T-cell (primary cell): ENCODE data around the gene PLXDC1. TPM values are rescaled to one million over a fixed set of nuclear protein-coding genes. Genes with fewer than 3 reads are reported as not detected.
"Not testable (repeated sequence)": the region's sequence is repeated elsewhere in the genome, so short reads cannot be mapped to it uniquely, and the experiment has no call there.

Experiments used
- ATAC-seq, 4 experiments: fragments of 200-7000 bp in 3 of 4; fragments of 150-1000 bp in 1 of 4; cut with Tn5 transposase; replicated peaks in 1 of 4; 1 replicate in 3 of 4; 2 replicates in 1 of 4; pipeline ENCODE4 v1.10.0; 2021; ENCODE audit warnings: moderate library complexity in 3 of 4, mild to moderate bottlenecking in 2 of 4, moderate number of reproducible peaks in 1 of 4
- CTCF ChIA-PET, 2 donors: fragments of 300-600 bp; sonication (Branson Sonifier 250); formaldehyde crosslinking; loops; one replicate each; lab custom pipeline; 2022; ENCODE audit warnings: antibody characterized with exemption in 2 of 2; lab: Charles Lee
- POLR2A ChIA-PET, 2 donors: fragments of 300-600 bp; sonication (Branson Sonifier 250); formaldehyde crosslinking; loops; one replicate each; lab custom pipeline; 2022; ENCODE audit warnings: antibody characterized with exemption in 2 of 2; lab: Charles Lee
- DNase-seq, 35 experiments: peaks; one replicate each; pipeline versions ENCODE4 v3.0.0 to v3.0.0-alpha.2; 2013 to 2023
- H3K27ac ChIP-seq: one replicate; pipeline ENCODE4 v1.5.1; 2013; ENCODE audit warnings: low read length
- H3K27me3 ChIP-seq, 2 experiments: replicated peaks in 1 of 2; 1 replicate in 1 of 2; 2 replicates in 1 of 2; pipeline versions ENCODE4 v1.6.1 to v1.7.0; 2013; ENCODE audit warnings: low read length in 1 of 2, mixed read lengths in 1 of 2; ENCODE audit not compliant: control insufficient read depth in 2 of 2, insufficient read depth in 2 of 2; ENCODE audit errors: extremely low read depth in 1 of 2
- H3K36me3 ChIP-seq, 2 donors: 1 replicate in 1 of 2; 2 replicates in 1 of 2; pipeline versions ENCODE4 v1.6.1 to v1.7.0; 2013; ENCODE audit warnings: low read length in 1 of 2; ENCODE audit not compliant: control insufficient read depth in 2 of 2, insufficient read depth in 1 of 2; ENCODE audit errors: extremely low read depth in 1 of 2
- H3K4me1 ChIP-seq, 2 experiments: 1 replicate in 1 of 2; 2 replicates in 1 of 2; pipeline versions ENCODE4 v1.6.1 to v1.7.0; 2013; ENCODE audit warnings: low read length in 2 of 2, mixed read lengths in 1 of 2; ENCODE audit not compliant: insufficient read depth in 2 of 2, control insufficient read depth in 1 of 2; ENCODE audit errors: extremely low read depth in 1 of 2
- H3K4me3 ChIP-seq, 2 donors: 1 replicate in 1 of 2; 2 replicates in 1 of 2; pipeline versions ENCODE4 v1.5.1 to v1.7.0; 2013; ENCODE audit warnings: mild to moderate bottlenecking in 2 of 2, low read length in 1 of 2, moderate library complexity in 1 of 2; ENCODE audit not compliant: control insufficient read depth in 1 of 2; ENCODE audit errors: extremely low read depth in 1 of 2
- H3K9me3 ChIP-seq: 2 replicates; pipeline ENCODE4 v1.7.0; 2013
- H3K27ac Mint-ChIP-seq, 2 donors: one replicate each; pipeline ENCODE4 v1.8.0; 2020 to 2021; ENCODE audit warnings: mild to moderate bottlenecking in 2 of 2, mixed read lengths in 2 of 2
- H3K27me3 Mint-ChIP-seq, 2 donors: one replicate each; pipeline ENCODE4 v1.8.0; 2021 to 2022; ENCODE audit warnings: mixed read lengths in 2 of 2
- H3K36me3 Mint-ChIP-seq: one replicate; pipeline ENCODE4 v1.8.0; 2021; ENCODE audit warnings: mixed read lengths
- H3K4me1 Mint-ChIP-seq, 3 donors: one replicate each; pipeline ENCODE4 v1.8.0; 2020 to 2022; ENCODE audit warnings: mixed read lengths in 3 of 3, mild to moderate bottlenecking in 1 of 3
- H3K4me3 Mint-ChIP-seq, 3 donors: one replicate each; pipeline ENCODE4 v1.8.0; 2020 to 2022; ENCODE audit warnings: mild to moderate bottlenecking in 3 of 3, mixed read lengths in 3 of 3, moderate library complexity in 3 of 3
- H3K9me3 Mint-ChIP-seq, 3 donors: one replicate each; pipeline ENCODE4 v1.8.0; 2020 to 2022; ENCODE audit warnings: mixed read lengths in 3 of 3
- WGBS: methylation state at CpG from one replicate; pipeline ENCODE4 v1.1.5; 2013; ENCODE audit warnings: missing lambda C conversion rate; ENCODE audit not compliant: insufficient coverage; 5-methylcytosine and 5-hydroxymethylcytosine counted together
- total RNA-seq, 35 experiments: library from RNA in 6 of 35; stranded (reverse) in 6 of 35; fragments of 120-200 nt in 1 of 35; gene quantifications; one replicate each; pipeline versions ENCODE4 v1.2.1 to v1.2.4 and lab custom pipeline; 2013 to 2026

Gene PLXDC1
- total RNA-seq, 5 donors from 2014 or later (not counting 1 experiment from before 2014, with no cell fraction given), result 6.3 to 74.9 (median 13.9) TPM

DNA sequence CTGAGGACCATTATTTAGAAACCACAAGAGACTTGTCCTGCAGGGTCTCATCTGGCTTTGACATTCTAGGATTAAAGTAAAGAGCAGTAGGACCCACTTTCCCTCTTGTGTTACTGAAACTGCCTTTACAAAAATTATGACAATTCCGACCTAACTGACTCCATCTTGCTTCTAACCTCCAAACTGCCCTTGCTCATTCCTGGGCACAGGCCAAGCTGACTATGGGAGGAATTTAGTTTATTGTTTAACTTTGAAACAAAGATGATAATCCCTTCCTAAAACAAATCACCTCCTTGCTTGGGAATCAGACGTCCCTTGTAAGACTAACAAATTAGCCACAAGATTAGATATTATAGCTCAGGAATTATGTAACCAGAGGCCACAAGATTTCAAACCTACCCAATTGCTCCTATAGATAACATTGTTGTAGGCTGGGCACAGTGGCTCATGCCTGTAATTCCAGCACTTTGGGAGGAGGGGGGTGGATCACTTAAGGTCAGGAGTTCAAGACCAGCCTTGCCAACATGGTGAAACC, 97.3 kb downstream of the PLXDC1 start:
- Histone ChIP-seq H3K9me3 (no peaks in the 10 kb centered on the region), H3K4me3 (no peak overlapping the region), H3K27me3 (peaks cover 0 to 5% of the 10 kb centered on the region in 2 experiments), H3K27ac (no peak overlapping the region), H3K36me3 (no peaks in the 10 kb centered on the region), H3K4me1 (peaks cover 2 to 10% of the 10 kb centered on the region in 2 experiments)
- Mint-ChIP-seq H3K4me3 (no peak overlapping the region), H3K4me1 (peaks cover 6 to 13% (median 9%) of the 10 kb centered on the region in 3 donors), H3K9me3 (no peaks in the 10 kb centered on the region), H3K27me3 (peaks cover 3 to 4% of the 10 kb centered on the region in 2 donors), H3K36me3 (no peaks in the 10 kb centered on the region), H3K27ac (no peak overlapping the region)
- WGBS, result no CpG with 5 or more reads among the region's 2 CpGs
- DNase-seq (no peak), ATAC-seq (no peak)
- ChIA-PET CTCF (no interaction called here), POLR2A (no interaction called here)

DNA sequence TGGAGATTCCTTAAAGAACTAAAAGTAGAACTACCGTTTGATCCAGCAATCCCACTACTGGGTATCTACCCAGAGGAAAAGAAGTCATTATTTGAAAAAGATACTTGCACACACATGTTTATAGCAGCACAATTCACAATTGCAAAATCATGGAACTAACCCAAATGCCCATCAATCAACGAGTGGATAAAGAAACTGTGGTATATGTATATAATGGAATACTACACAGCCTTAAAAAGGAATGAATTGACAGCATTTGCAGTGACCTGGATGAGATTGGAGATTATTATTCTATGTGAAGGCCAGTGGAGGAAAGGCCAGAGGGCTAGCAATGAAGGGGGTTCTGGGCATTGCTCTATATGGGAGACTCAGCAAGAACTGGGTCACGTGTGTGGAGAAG, 99.0 kb downstream of the PLXDC1 start:
- H3K9me3 ChIP-seq, H3K27ac ChIP-seq, H3K9me3 Mint-ChIP-seq, H3K4me3 Mint-ChIP-seq, CTCF ChIA-PET, ATAC-seq, H3K27ac Mint-ChIP-seq, H3K27me3 ChIP-seq, H3K4me1 Mint-ChIP-seq, H3K36me3 ChIP-seq, H3K4me3 ChIP-seq, H3K36me3 Mint-ChIP-seq, H3K27me3 Mint-ChIP-seq, DNase-seq, POLR2A ChIA-PET, H3K4me1 ChIP-seq: not testable (repeated sequence)
- 73% methylated on average over 1 of the region's 3 CpGs for WGBS

GRCh38 chr17:39051001-39051585, 100.3 kb downstream of the PLXDC1 start:
- DNase-seq (no peak), ATAC-seq (no peak)
- Mint-ChIP-seq H3K9me3 (peaks cover 0 to 10% (median 4%) of the 10 kb centered on the region in 3 donors), H3K4me1 (peaks cover 0 to under 1% (median 0%) of the 10 kb centered on the region in 3 donors), H3K4me3 (no peak overlapping the region), H3K27me3 (peaks cover 3 to 4% of the 10 kb centered on the region in 2 donors), H3K27ac (no peak overlapping the region), H3K36me3 (peaks cover 3% of the 10 kb centered on the region)
- no peak overlapping the region for H3K27ac ChIP-seq
- no peaks in the 10 kb centered on the region for H3K4me1 ChIP-seq
- 87% methylated on average over 9 of the region's 12 CpGs for WGBS
- H3K4me3 ChIP-seq, result no peak overlapping the region
- CTCF ChIA-PET, result no interaction called here
- POLR2A ChIA-PET, result no interaction called here
- no peaks in the 10 kb centered on the region for H3K36me3 ChIP-seq
- H3K9me3 ChIP-seq, result peaks cover 2% of the 10 kb centered on the region
- H3K27me3 ChIP-seq, result peaks cover 0 to 5% of the 10 kb centered on the region in 2 experiments

DNA sequence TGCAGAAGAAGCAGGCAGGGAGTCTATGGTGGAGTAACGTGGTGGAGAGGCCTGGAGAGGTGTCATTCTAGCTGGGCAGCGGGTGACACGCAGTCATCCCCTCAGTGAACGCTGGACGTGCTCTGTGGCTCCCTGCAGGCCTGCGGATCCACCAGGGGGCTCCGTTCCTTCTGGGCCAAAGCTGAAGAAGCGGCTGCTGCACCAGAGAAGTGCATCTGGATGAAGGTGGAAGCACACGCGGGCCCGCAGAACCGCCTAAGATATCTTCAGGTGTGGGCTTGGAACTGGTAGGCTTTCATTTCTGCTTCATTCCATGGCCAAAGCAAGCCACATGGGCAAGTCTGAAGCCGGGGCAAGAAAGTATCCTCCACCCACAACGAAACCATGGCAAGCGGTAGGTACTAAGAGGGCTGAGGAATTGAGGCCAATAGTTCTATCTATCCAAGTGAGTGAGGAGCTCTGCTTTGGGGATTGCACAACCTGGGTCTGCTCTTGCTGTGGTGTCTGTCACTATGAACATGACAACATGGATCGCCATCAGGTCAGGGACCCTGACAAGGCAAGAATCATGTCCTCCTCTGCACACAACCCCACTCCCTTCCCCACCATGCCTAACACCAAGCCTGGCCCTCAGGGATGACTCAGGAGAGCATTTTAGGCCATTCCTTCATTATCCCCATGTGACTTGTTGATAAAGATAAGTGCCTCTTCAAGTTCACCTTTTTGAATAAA, 105.3 kb downstream of the PLXDC1 start:
- Mint-ChIP-seq H3K4me1 (no peaks in the 10 kb centered on the region), H3K9me3 (peaks cover 0 to 10% (median 4%) of the 10 kb centered on the region in 3 donors), H3K36me3 (peaks cover 3% of the 10 kb centered on the region), H3K27me3 (peaks cover 4% of the 10 kb centered on the region in 2 donors), H3K4me3 (no peak overlapping the region), H3K27ac (no peak overlapping the region)
- Histone ChIP-seq H3K4me1 (no peaks in the 10 kb centered on the region), H3K9me3 (peaks cover 2% of the 10 kb centered on the region), H3K36me3 (no peaks in the 10 kb centered on the region), H3K27me3 (peaks cover 0 to 16% of the 10 kb centered on the region in 2 experiments), H3K27ac (no peak overlapping the region), H3K4me3 (no peak overlapping the region)
- ChIA-PET POLR2A (no interaction called here), CTCF (no interaction called here)
- no peak for DNase-seq
- 74% methylated on average over 13 of the region's 16 CpGs for WGBS
- ATAC-seq, result no peak

DNA sequence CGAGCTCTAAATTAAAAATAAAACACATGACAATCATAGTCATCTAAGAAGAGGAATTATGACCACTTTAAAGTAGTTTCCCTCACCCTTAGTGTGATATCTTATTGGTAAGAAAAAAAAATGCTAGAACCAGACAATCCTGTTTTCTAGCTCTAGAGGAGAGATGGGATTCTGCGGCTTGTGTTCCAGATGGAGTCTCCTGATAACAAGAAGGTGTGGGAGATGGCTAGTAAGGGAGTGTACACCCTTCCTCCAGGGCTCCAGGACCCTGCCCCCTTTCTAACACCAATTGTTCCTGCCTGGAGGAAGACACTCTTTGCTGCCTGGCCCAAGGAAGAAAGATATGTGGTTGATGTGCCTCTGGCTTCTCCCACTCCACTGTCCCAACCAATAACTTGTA, 115.4 kb downstream of the PLXDC1 start:
- no peak overlapping the region for H3K4me3 Mint-ChIP-seq
- ATAC-seq (no peak), DNase-seq (no peak)
- H3K9me3 Mint-ChIP-seq, result no peaks in the 10 kb centered on the region
- H3K4me1 ChIP-seq, result no peaks in the 10 kb centered on the region
- WGBS, result no CpG with 5 or more reads among the region's 2 CpGs
- no peaks in the 10 kb centered on the region for H3K36me3 ChIP-seq
- ChIA-PET POLR2A (no interaction called here), CTCF (interaction anchor here in 1 of 2 donors (0.7 kb wide), 1 partner anchor 51 kb away, joined by 5 read pairs; no protein-coding TSS in a partner anchor)
- H3K9me3 ChIP-seq, result no peaks in the 10 kb centered on the region
- no peaks in the 10 kb centered on the region for H3K36me3 Mint-ChIP-seq
- no peak overlapping the region for H3K27ac Mint-ChIP-seq
- no peaks in the 10 kb centered on the region for H3K4me1 Mint-ChIP-seq
- no peak overlapping the region for H3K4me3 ChIP-seq
- no peak overlapping the region for H3K27ac ChIP-seq
- peaks cover 0 to 3% of the 10 kb centered on the region in 2 experiments for H3K27me3 ChIP-seq
- H3K27me3 Mint-ChIP-seq, result peaks cover 0 to 13% of the 10 kb centered on the region in 2 donors

GRCh38 chr17:39035578-39035977, 115.9 kb downstream of the PLXDC1 start:
- ATAC-seq, H3K36me3 Mint-ChIP-seq, H3K4me3 Mint-ChIP-seq, H3K27me3 ChIP-seq, H3K9me3 Mint-ChIP-seq, H3K27ac Mint-ChIP-seq, POLR2A ChIA-PET, H3K36me3 ChIP-seq, H3K27ac ChIP-seq, H3K9me3 ChIP-seq, H3K4me1 ChIP-seq, H3K4me1 Mint-ChIP-seq, H3K4me3 ChIP-seq, DNase-seq: not testable (repeated sequence)
- peaks cover 0 to 13% of the 10 kb centered on the region in 2 donors for H3K27me3 Mint-ChIP-seq
- no CpG with 5 or more reads among the region's 16 CpGs for WGBS
- CTCF ChIA-PET, result interaction anchor here in 1 of 2 donors (0.7 kb wide), 1 partner anchor 51 kb away, joined by 5 read pairs; no protein-coding TSS in a partner anchor
